HepG2 (cell line): Measurements from ENCODE around the gene SYT1. TPM values are rescaled to one million over a fixed set of nuclear protein-coding genes. Genes with fewer than 3 reads are reported as not detected.

Source experiments
- ATAC-seq: fragments of 200-7000 bp; cut with Tn5 transposase; 3 replicates; pipeline ENCODE4 v1.9.1; 2020; ENCODE audit warnings: mild to moderate bottlenecking, moderate library complexity
- BruUV-seq: library from RNA; stranded (reverse); fragments of 400-500 nt; replicated peaks from 2 replicates; lab custom pipeline; 2021; lab: Mats Ljungman, UMichigan
- CTCF ChIA-PET: fragments of 300-600 bp; formaldehyde crosslinking; extraction: SDS; loops from one replicate; lab custom pipeline; 2021; ENCODE audit warnings: low total read pairs, inconsistent platforms, low intra/inter-chr PET ratio; lab: Yijun Ruan, JAX
- POLR2A ChIA-PET: fragments of 350-600 bp; sonication (Branson Sonifier 250); formaldehyde crosslinking; loops from one replicate; lab custom pipeline; 2020; ENCODE audit warnings: antibody characterized with exemption, inconsistent platforms; lab: Yijun Ruan, JAX
- DNase-seq: peaks from one replicate; pipeline ENCODE4 v3.0.0-alpha.2; 2015; ENCODE audit warnings: low spot score
- FAIRE-seq: peaks from 3 replicates; lab custom pipeline; 2011; peaks lifted over from hg19 to GRCh38; lab: Jason Lieb, UNC
- H2AFZ ChIP-seq: one replicate; pipeline ENCODE4 v1.6.1; 2011; ENCODE audit warnings: low read length, inconsistent platforms
- H3K27ac ChIP-seq: fragments of 300-600 bp; 3 replicates; pipeline ENCODE4 v1.8.0; 2011; ENCODE audit warnings: mixed run types, mild to moderate bottlenecking, mixed read lengths, low read length, inconsistent platforms; ENCODE audit not compliant: insufficient read depth; ENCODE audit errors: extremely low read length
- H3K27me3 ChIP-seq, 2 experiments: fragments of 200-600 bp in 1 of 2; 2 replicates in 1 of 2; 3 replicates in 1 of 2; pipeline versions ENCODE4 v1.6.0 to v1.8.0; 2011; ENCODE audit warnings: low read length in 2 of 2, mild to moderate bottlenecking in 2 of 2, moderate library complexity in 2 of 2, inconsistent platforms in 1 of 2; ENCODE audit not compliant: insufficient read depth in 2 of 2, control insufficient read depth in 1 of 2
- H3K36me3 ChIP-seq, 2 experiments: fragments of 200-600 bp in 1 of 2; replicated peaks in 1 of 2; 2 replicates in 1 of 2; 3 replicates in 1 of 2; pipeline versions ENCODE4 v1.5.1 to v1.8.0; 2011; ENCODE audit warnings: low read length in 2 of 2, inconsistent platforms in 1 of 2; ENCODE audit not compliant: insufficient read depth in 2 of 2, control insufficient read depth in 1 of 2
- H3K4me1 ChIP-seq: 2 replicates; pipeline ENCODE4 v1.5.1; 2012; ENCODE audit warnings: low read length, inconsistent platforms; ENCODE audit not compliant: insufficient read depth
- H3K4me2 ChIP-seq: 2 replicates; pipeline ENCODE4 v1.6.0; 2011; ENCODE audit warnings: low read depth, low read length, inconsistent platforms
- H3K4me3 ChIP-seq, 3 experiments: fragments of 200-600 bp in 1 of 3; sonication (generic), shearing (Covaris generic) in 1 of 3; replicated peaks in 1 of 3; 2 replicates each; pipeline ENCODE4 v1.5.1; 2011 to 2016; ENCODE audit warnings: low read length in 3 of 3, inconsistent platforms in 2 of 3, low read depth in 2 of 3, mild to moderate bottlenecking in 2 of 3, control low read depth in 1 of 3, mixed read lengths in 1 of 3; ENCODE audit not compliant: insufficient read depth in 1 of 3
- H3K79me2 ChIP-seq: one replicate; pipeline ENCODE4 v1.6.1; 2011; ENCODE audit warnings: low read length, inconsistent platforms; ENCODE audit not compliant: insufficient read depth
- H3K9ac ChIP-seq: 2 replicates; pipeline ENCODE4 v1.6.0; 2011; ENCODE audit warnings: mild to moderate bottlenecking, low read depth, low read length, inconsistent platforms; ENCODE audit not compliant: insufficient read depth
- H3K9me3 ChIP-seq: 2 replicates; pipeline ENCODE4 v1.5.1; 2012; ENCODE audit warnings: mild to moderate bottlenecking, low read length
- H4K20me1 ChIP-seq: 2 replicates; pipeline ENCODE4 v1.6.0; 2011; ENCODE audit warnings: inconsistent platforms, mild to moderate bottlenecking, low read length, moderate library complexity; ENCODE audit not compliant: insufficient read depth
- AGO1 ChIP-seq: fragments of 200-400 bp; formaldehyde crosslinking; IDR thresholded peaks from 2 replicates; pipeline ENCODE4 v1.6.1; 2017; ENCODE audit warnings: mild to moderate bottlenecking, low read depth, low read length, moderate library complexity; ENCODE audit not compliant: poor library complexity, severe bottlenecking
- ETS1 ChIP-seq: sonication (generic); formaldehyde crosslinking; IDR thresholded peaks from 2 replicates; pipeline ENCODE4 v1.4.0; 2020; ENCODE audit warnings: missing genetic modification reagents
- GMEB1 ChIP-seq: sonication (generic); formaldehyde crosslinking; IDR thresholded peaks from 2 replicates; pipeline ENCODE4 v1.5.1; 2020; ENCODE audit warnings: missing genetic modification reagents, mild to moderate bottlenecking, borderline replicate concordance
- HNRNPUL1 ChIP-seq: fragments of 200-400 bp; formaldehyde crosslinking; IDR thresholded peaks from 2 replicates; pipeline ENCODE4 v1.6.1; 2017; ENCODE audit warnings: low read depth, mild to moderate bottlenecking, low read length, moderate library complexity
- MBNL3 ChIP-seq: fragments of 250-450 bp; sonication (Bioruptor Pico); conservative IDR thresholded peaks from 2 replicates; pipeline ENCODE4 v1.8.0; 2022; ENCODE audit warnings: mild to moderate bottlenecking, inconsistent platforms
- NR2F6 ChIP-seq, 2 experiments: IDR thresholded peaks; 2 replicates each; pipeline ENCODE4 v1.6.1; 2016; ENCODE audit warnings: antibody characterized with exemption in 1 of 2, mild to moderate bottlenecking in 1 of 2
- PAX8 ChIP-seq: sonication (generic); formaldehyde crosslinking; IDR thresholded peaks from 2 replicates; pipeline ENCODE4 v1.8.0; 2022; ENCODE audit warnings: mild to moderate bottlenecking, missing genetic modification reagents, borderline replicate concordance
- PRMT3 ChIP-seq: sonication (generic); formaldehyde crosslinking; IDR thresholded peaks from 2 replicates; pipeline ENCODE4 v1.8.1; 2022; ENCODE audit warnings: low read depth, mild to moderate bottlenecking, moderate library complexity, missing genetic modification reagents, borderline replicate concordance
- REST ChIP-seq, 2 experiments: IDR thresholded peaks; 2 replicates each; pipeline ENCODE4 v1.6.1; 2011 to 2012; ENCODE audit warnings: low read length in 2 of 2, borderline replicate concordance in 1 of 2, low read depth in 1 of 2, mild to moderate bottlenecking in 1 of 2, moderate library complexity in 1 of 2
- SNAPC2 ChIP-seq: sonication (generic); formaldehyde crosslinking; IDR thresholded peaks from 2 replicates; pipeline ENCODE4 v1.8.1; 2022; ENCODE audit warnings: mild to moderate bottlenecking, missing genetic modification reagents
- TBL1XR1 ChIP-seq: fragments of 150-350 bp; IDR thresholded peaks from 2 replicates; pipeline ENCODE4 v1.6.1; 2014; ENCODE audit warnings: borderline replicate concordance, low read length; ENCODE audit not compliant: partially characterized antibody
- ZBTB2 ChIP-seq: sonication (generic); formaldehyde crosslinking; IDR thresholded peaks from 2 replicates; pipeline ENCODE4 v1.8.0; 2022; ENCODE audit warnings: low read depth, missing genetic modification reagents
- ZBTB34 ChIP-seq: sonication (generic); formaldehyde crosslinking; IDR thresholded peaks from 2 replicates; pipeline ENCODE4 v1.8.0; 2022; ENCODE audit warnings: mild to moderate bottlenecking, missing genetic modification reagents
- ZNF549 ChIP-seq: sonication (generic); formaldehyde crosslinking; IDR thresholded peaks from 2 replicates; pipeline ENCODE4 v1.5.0; 2020; ENCODE audit warnings: missing genetic modification reagents
- ZNF749 ChIP-seq: sonication (generic); formaldehyde crosslinking; IDR thresholded peaks from 2 replicates; pipeline ENCODE4 v1.8.0; 2022; ENCODE audit warnings: mild to moderate bottlenecking, missing genetic modification reagents, moderate library complexity, borderline replicate concordance
- WGBS: methylation state at CpG from one replicate; pipeline ENCODE4 v1.1.6; 2017; ENCODE audit warnings: low lambda C conversion rate; 5-methylcytosine and 5-hydroxymethylcytosine counted together
- in situ Hi-C: cut with HindIII; loops from 2 replicates; pipeline ENCODE4 v1.10.0; 2017; ENCODE audit warnings: low pct_unique_long_range_greater_than_20kb; ENCODE audit not compliant: extremely low pct_ligation_motif_present
- intact Hi-C: fragments of 100-400 bp; cut with micrococcal nuclease; formaldehyde crosslinking; loops from one replicate; pipeline ENCODE4 v1.10.0; 2022; ENCODE audit not compliant: unreplicated experiment
- polyA plus RNA-seq, 8 experiments: library from polyadenylated mRNA; depleted of rRNA in 3 of 8; stranded (reverse) in 7 of 8; unstranded in 1 of 8; fragments of >200 nt; fragmentation: Illumina TruSeq in 4 of 8; extraction: Trizol in 4 of 8; gene quantifications; 2 replicates each; pipeline versions ENCODE4 v1.2.1 to v1.2.3, GENCODE V29; 2011 to 2016; ENCODE audit warnings: low read depth in 4 of 8, missing spikeins in 1 of 8, mixed read lengths in 1 of 8; ENCODE audit not compliant: insufficient read depth in 1 of 8
- total RNA-seq, 5 experiments: library from RNA; depleted of rRNA; stranded (reverse); fragments of >200 nt; fragmentation: Illumina TruSeq; extraction: Trizol; gene quantifications; 2 replicates each; pipeline ENCODE4 v1.2.3, GENCODE V29; 2016; ENCODE audit warnings: low read depth in 1 of 5

The SYT1 gene
- total and polyA plus RNA-seq, 2 of the 13 experiments (the other 11 are each of a cell fraction or from before 2014, with no cell fraction given): not detected

GRCh38 chr12:78966062-78966461 lies 101.5 kb downstream of the SYT1 start:
- DNase-seq: no peak
- ChIA-PET CTCF (no interaction called here), POLR2A (no interaction called here)
- H3K27ac ChIP-seq: no peak overlapping the region
- 0% methylated on average over 2 of the region's 2 CpGs for WGBS
- no peak overlapping the region for H3K4me2 ChIP-seq
- no peaks in the 10 kb centered on the region for H3K79me2 ChIP-seq
- no peaks in the 10 kb centered on the region for H3K4me1 ChIP-seq
- intact Hi-C loops (no loop called here), in situ Hi-C loops (no loop called here)
- H3K4me3 ChIP-seq: no peak overlapping the region
- no peaks in the 10 kb centered on the region for H3K36me3 ChIP-seq
- no peak for FAIRE-seq
- no peak for ATAC-seq
- no peaks in the 10 kb centered on the region for H4K20me1 ChIP-seq
- no peaks in the 10 kb centered on the region for H3K9me3 ChIP-seq
- BruUV-seq: no TSS peak
- H3K27me3 ChIP-seq: no peaks in the 10 kb centered on the region
- no peak overlapping the region for H2AFZ ChIP-seq
- no peak overlapping the region for H3K9ac ChIP-seq
- TF ChIP-seq ZNF749: no peak
- no peak for TF ChIP-seq ZNF549 (CRISPR knock-in tag)
- no peak for TF ChIP-seq SNAPC2 (CRISPR knock-in tag)
- no peak for TF ChIP-seq ETS1 (CRISPR knock-in tag)
- no peak for TF ChIP-seq NR2F6 (IDR thresholded peaks at IDR 0.05)
- no peak for TF ChIP-seq NR2F6 (CRISPR knock-in tag; IDR thresholded peaks at IDR 0.05)
- TF ChIP-seq TBL1XR1: no peak
- TF ChIP-seq PRMT3 (CRISPR knock-in tag): no peak
- no peak for TF ChIP-seq REST (IDR thresholded peaks at IDR 0.05; ENCODE audit: borderline replicate concordance in 1 of 2, low read depth in 1 of 2, low read length in 2 of 2)
- no peak for TF ChIP-seq AGO1
- no peak for TF ChIP-seq ZBTB34
- no peak for TF ChIP-seq GMEB1
- no peak for TF ChIP-seq HNRNPUL1
- TF ChIP-seq MBNL3 (CRISPR knock-in tag): no peak
- TF ChIP-seq PAX8: no peak
- no peak for TF ChIP-seq ZBTB2 (CRISPR knock-in tag)
